HL-60 (cell line): Measurements from ENCODE around the gene KATNB1.

Experiments
- CTCF ChIP-seq: IDR thresholded peaks from one replicate; pipeline ENCODE4 v1.5.1; 2011; ENCODE audit warnings: low read length, control low read depth, inconsistent platforms; ENCODE audit not compliant: insufficient read depth
- POLR2AphosphoS5 ChIP-seq: IDR thresholded peaks from 2 replicates; pipeline ENCODE4 v1.6.1; 2012; ENCODE audit warnings: low read depth
- SPI1 ChIP-seq: IDR thresholded peaks from 2 replicates; pipeline ENCODE4 v1.6.1; 2012; ENCODE audit warnings: low read depth, mild to moderate bottlenecking, borderline replicate concordance
- TF ChIP-seq, protein P1 (sequence below): IDR thresholded peaks from 2 replicates; pipeline ENCODE4 v1.6.1; 2012; ENCODE audit warnings: low read depth; ENCODE audit not compliant: insufficient replicate concordance

GRCh38 chr16:57713596-57713995, 22.0 kb upstream of the KATNB1 start:
- TF ChIP-seq CTCF (no peak), SPI1 (no peak), POLR2AphosphoS5 (no peak)
- TF ChIP-seq, protein P1, sequence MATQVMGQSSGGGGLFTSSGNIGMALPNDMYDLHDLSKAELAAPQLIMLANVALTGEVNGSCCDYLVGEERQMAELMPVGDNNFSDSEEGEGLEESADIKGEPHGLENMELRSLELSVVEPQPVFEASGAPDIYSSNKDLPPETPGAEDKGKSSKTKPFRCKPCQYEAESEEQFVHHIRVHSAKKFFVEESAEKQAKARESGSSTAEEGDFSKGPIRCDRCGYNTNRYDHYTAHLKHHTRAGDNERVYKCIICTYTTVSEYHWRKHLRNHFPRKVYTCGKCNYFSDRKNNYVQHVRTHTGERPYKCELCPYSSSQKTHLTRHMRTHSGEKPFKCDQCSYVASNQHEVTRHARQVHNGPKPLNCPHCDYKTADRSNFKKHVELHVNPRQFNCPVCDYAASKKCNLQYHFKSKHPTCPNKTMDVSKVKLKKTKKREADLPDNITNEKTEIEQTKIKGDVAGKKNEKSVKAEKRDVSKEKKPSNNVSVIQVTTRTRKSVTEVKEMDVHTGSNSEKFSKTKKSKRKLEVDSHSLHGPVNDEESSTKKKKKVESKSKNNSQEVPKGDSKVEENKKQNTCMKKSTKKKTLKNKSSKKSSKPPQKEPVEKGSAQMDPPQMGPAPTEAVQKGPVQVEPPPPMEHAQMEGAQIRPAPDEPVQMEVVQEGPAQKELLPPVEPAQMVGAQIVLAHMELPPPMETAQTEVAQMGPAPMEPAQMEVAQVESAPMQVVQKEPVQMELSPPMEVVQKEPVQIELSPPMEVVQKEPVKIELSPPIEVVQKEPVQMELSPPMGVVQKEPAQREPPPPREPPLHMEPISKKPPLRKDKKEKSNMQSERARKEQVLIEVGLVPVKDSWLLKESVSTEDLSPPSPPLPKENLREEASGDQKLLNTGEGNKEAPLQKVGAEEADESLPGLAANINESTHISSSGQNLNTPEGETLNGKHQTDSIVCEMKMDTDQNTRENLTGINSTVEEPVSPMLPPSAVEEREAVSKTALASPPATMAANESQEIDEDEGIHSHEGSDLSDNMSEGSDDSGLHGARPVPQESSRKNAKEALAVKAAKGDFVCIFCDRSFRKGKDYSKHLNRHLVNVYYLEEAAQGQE = no peak
